SHP77 (cell line): Measurements from ENCODE around the gene SDHAF1.
A peak's percentile ranks its signal among the peaks of the same experiment; 100 is the strongest.
"Not testable (repeated sequence)": the region's sequence is repeated elsewhere in the genome, so short reads cannot be mapped to it uniquely, and the experiment has no call there.

Experiments
- DNase-seq, 2 experiments: peaks; one replicate each; lab custom pipeline; 2025; lab: John Stamatoyannopoulos, UW

SDHAF1 gene, protein sequence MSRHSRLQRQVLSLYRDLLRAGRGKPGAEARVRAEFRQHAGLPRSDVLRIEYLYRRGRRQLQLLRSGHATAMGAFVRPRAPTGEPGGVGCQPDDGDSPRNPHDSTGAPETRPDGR

DNA sequence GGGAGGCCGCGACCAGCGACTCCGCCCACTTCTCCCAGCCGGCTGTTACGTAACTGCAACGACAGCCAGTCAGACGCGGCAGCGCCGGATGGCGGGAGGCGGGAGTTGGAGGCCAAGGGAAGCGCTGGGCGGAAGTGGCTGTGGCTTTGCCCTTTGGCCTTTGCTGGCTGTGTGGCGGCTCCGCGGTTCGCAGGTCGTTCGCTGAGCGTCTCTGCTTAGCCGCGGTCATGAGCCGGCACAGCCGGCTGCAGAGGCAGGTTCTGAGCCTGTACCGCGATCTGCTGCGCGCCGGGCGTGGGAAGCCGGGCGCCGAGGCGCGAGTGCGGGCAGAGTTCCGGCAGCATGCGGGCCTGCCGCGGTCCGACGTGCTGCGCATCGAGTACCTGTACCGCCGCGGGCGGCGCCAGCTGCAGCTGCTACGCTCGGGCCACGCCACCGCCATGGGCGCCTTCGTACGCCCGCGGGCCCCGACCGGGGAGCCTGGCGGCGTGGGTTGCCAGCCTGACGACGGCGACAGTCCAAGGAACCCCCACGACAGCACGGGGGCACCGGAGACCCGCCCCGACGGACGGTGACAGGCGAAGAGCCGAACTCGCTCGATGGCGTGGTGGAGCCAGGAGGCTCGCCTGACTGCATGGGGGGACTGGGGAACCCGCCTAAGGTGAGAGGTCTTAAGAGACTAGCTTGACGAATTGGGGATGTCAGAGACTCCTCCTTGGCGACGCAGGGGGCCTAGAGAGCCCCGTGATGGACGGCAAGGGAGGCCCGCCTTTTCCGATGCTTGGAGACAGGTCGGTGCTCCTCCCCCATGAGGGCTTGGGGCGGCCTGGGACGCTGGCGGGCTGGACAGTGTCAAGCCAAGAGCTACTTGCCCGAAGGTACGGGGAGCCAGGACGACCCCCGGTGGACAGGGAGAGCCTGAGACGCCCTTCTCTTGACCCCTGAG, at the start of gene SDHAF1:
SDHAF1 (plus strand) TSS at position 141 of the 946 bp plus-strand sequence; CDS start at position 228, 87 bp downstream.
- peak; percentile 91 to 93 for DNase-seq

DNA sequence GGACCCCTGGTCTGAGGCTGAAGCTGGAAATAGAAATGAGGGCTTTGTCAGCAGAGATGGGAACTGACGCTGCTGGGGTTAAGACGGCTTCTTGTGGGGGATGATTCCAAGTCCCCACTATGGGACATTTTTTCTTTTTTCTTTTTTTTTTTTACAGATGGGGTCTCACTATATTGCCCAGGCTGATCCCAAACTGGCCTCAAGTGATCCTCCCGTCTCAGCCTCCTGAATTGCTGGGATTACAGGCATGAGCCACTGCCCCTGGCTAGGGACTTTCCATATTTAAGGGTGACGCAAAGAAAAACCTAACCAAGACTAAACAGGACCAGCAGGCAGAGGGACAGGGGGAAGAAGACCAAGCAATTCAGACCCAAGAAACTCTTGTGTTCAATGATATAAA, 48.8 kb upstream of the SDHAF1 start:
- no peak for DNase-seq

- no peak for DNase-seq
Measured at GRCh38 chr19:35949131-35949530, 45.9 kb upstream of the SDHAF1 start.

DNA sequence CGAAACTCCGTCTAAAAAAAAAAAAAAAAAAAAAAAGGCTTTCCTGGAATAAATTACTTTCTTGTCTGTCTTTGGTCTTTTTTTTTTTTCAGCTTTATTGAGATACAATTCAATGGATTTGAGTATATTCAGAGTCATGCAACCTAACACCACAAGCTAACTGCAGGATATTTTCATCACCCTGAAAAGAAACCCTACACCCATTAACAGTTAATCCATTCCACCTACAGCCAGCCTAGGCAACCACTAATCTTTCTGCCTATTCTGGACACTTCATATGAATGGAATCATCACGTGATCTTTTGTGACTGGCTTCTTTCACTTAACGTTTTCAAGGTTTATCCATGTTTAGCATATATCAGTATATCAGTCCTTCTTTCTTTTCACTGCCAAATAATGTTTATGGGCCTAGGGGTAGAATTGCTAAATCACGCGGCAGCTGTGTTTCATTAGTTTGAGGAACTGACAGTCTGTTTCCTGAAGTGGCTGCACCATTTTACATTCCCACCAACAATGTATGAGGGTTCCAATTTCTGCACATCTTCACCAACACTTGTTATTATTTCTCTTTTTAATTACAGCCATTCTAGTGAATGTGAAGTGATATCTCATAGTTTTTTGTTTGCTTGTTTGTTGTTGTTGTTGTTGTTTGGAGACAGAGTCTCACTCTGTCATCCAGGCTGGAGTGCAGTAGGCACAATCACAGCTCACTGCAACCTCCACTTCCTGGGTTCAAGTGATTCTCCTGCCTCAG, 38.9 kb upstream of the SDHAF1 start:
- DNase-seq, result no peak

DNA sequence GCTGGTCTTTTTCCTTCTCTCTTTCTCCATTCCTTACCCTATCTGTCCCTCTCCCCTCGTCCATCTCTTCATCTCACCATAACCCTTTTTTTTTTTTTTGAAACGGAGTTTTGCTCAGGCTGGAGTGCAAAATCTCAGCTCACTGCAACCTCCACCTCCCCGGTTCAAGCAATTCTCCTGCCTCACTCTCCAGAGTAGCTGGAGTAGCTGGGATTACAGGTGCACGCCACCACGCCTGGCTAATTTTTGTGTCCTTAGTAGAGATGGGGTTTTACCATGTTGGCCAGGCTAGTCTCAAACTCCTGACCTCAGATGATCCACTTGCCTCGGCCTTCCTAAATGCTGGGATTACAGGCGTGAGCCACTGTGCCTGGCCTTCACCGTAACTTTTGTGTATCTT, 37.6 kb upstream of the SDHAF1 start:
- not testable (repeated sequence) for DNase-seq

DNA sequence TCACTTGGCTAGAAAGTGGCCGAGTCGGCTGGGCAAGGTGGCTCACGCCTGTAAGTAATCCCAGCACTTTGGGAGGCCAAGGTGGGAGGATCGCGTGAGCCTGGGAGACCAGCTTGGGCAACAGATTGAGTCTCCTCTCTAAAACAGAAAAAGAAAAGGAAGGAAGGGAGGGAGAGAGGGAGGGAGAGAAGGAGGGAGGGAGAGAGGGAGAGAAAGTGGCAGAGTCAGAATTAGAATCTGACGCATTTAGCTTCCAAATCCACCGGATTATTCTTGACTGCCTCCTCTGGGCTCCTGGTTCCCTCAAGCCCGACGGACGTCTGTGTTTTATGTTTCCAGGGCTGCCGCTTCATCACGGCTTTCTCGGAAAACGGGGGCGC, 36.3 kb upstream of the SDHAF1 start:
- DNase-seq, result no peak

GRCh38 chr19:35959040-35959967, 35.7 kb upstream of the SDHAF1 start:
- no peak for DNase-seq

- no peak for DNase-seq
Measured at GRCh38 chr19:35959968-35960320, 35.0 kb upstream of the SDHAF1 start.

GRCh38 chr19:35960432-35960972, 34.5 kb upstream of the SDHAF1 start:
- no peak for DNase-seq

GRCh38 chr19:35963514-35963913, 31.5 kb upstream of the SDHAF1 start:
- DNase-seq, result no peak

DNA sequence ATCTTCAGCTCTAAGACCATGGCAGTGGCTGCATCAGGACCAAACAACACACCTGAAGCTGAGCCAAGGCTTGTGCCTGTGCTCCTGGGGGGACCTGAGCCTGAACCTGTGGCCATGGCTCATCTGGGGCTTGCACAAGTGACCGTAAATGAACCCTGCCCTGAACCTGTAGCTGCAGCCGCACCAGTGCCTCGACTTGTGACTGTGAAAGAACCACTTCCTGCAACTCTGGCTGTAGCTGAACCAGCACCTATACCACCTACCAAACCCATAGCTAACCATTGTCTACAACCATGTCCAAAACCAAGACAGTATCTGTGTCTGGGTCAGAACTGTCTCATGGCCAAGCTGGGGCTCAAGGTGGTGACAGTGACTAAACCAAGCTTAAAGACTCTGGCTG, 28.2 kb upstream of the SDHAF1 start:
- no peak for DNase-seq

DNA sequence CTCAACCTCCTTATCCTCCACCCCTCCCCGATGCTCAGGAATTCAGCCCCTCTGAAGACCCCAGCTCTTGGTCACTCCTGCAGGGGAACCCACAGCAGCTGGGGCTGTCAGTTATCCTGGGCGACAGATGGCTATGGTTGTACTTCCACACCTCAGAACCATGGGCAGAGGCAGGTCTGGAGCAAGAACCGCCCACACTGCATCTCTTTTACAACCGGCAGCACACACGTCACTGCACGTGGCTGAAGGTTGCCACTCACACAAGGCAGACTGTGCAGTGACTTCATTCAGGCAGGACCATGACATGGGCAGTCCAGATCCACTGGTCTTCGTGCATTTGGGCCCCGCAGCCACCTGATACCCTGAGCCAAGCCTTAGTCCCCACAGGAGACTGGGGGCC, 21.5 kb upstream of the SDHAF1 start:
- no peak for DNase-seq

- no peak for DNase-seq
Measured at GRCh38 chr19:35975608-35976214, 19.3 kb upstream of the SDHAF1 start.

GRCh38 chr19:35977446-35978222, 17.4 kb upstream of the SDHAF1 start:
- DNase-seq, result peak; percentile 47

DNA sequence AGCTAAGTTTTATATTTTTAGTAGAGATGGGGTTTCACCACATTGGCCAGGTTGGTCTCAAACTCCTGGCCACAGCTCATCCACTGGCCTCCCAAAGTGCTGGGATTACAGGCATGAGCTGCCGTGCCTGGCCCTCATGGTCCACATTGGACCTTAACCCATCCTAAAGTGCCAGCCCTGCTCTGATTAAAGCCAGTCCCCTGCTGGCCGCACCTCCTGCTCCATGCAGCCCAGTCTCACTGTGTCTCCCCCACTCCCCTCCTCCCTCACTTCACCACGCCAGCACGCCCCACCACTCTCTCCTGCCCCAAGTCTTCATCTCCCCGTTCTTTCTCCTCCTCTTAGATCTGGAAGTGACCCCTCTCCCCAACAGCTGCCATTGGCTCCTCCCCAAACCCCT, 16.7 kb upstream of the SDHAF1 start:
- no peak for DNase-seq

GRCh38 chr19:35978832-35979365, 16.1 kb upstream of the SDHAF1 start:
- no peak for DNase-seq

DNA sequence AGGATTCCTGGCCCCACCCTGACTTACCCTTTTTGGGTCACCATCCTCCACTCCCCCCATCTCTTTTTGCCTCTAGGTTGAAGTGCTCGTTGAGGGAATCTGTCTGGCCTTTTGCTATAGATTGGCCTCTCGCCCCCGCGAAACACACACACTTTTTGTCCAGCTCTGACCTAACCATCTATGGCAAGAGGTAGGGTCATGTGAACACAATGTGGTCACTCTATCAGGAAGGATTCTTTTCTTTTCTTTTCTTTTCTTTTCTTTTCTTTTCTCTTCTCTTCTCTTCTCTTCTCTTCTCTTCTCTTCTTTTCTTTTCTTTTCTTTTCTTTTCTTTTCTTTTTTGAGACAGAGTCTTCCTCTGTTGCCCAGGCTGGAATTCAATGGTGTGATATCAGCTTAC, 14.0 kb upstream of the SDHAF1 start:
- not testable (repeated sequence) for DNase-seq

DNA sequence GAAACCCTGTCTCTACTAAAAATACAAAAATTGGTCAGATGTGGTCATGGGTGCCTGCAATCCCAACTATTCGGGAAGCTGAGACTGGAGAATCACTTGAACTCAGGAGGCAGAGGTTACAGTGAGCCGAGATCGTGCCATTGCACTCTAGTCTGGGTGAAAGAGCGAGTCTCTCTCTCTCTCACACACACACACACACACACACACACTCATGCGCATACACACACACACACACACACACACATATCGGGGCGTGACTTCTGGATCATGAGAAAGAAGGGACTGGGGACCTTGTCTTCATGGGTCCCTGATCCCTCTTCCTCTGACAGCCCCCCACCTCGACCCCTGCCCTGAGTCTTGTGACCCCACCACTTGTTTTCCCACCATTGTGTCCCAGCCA, 11.8 kb upstream of the SDHAF1 start:
- DNase-seq, result no peak

DNA sequence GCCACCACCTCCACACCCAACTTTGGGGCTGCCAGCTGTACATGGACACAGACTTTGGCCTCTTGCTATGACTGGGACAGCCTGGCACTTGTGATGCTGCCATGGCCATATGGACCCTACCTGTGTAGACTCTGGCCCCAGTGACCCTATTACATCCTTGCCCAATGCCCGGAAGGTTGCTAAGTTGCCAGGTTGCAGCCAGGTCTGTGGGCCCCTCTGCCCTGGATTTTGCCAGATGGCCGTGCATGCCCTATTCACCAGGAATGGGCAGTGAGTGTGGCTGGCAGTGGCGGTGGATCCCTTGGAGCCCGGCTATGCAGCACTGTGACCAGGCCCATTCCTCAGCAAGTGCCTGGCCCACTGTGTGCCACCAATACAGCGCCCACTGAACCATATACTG, 8.9 kb upstream of the SDHAF1 start:
- DNase-seq, result no peak
